ENCODE results near the gene TPD52L1. TPM values are rescaled to one million over a fixed set of nuclear protein-coding genes. Genes with fewer than 3 reads are reported as not detected.

The TPD52L1 gene
- total and polyA plus RNA-seq, 2 of the 13 experiments (the other 11 are each of a cell fraction or from before 2014, with no cell fraction given) = 0.49 to 0.53 TPM

- no peak overlapping the region for H3K4me2 ChIP-seq (ENCODE audit: low read depth, low read length)
- ChIA-PET CTCF (ENCODE audit: low intra/inter-chr PET ratio, low total read pairs) (no interaction called here), POLR2A (no interaction called here)
- H3K9me3 ChIP-seq (ENCODE audit: low read length) = no peaks in the 10 kb centered on the region
- H3K36me3 ChIP-seq (replicated peaks in 1 of 2; ENCODE audit: control insufficient read depth in 1 of 2, insufficient read depth in 2 of 2, low read length in 2 of 2) = no peaks in the 10 kb centered on the region
- intact Hi-C loops (cut with micrococcal nuclease; ENCODE audit: unreplicated experiment) = no loop called here
- no peak for FAIRE-seq
- H3K79me2 ChIP-seq (ENCODE audit: insufficient read depth, low read length) = no peaks in the 10 kb centered on the region
- no peak for ATAC-seq
- no peak overlapping the region for H3K27ac ChIP-seq (ENCODE audit: extremely low read length, insufficient read depth, low read length)
- 13% methylated on average over 3 of the region's 3 CpGs for WGBS (ENCODE audit: low lambda C conversion rate)
- in situ Hi-C loops (cut with HindIII; ENCODE audit: extremely low pct_ligation_motif_present, low pct_unique_long_range_greater_than_20kb) = no loop called here
- H3K4me1 ChIP-seq (ENCODE audit: insufficient read depth, low read length) = peaks cover 11% of the 10 kb centered on the region
- no peak for DNase-seq (ENCODE audit: low spot score)
- no peaks in the 10 kb centered on the region for H4K20me1 ChIP-seq (ENCODE audit: insufficient read depth, low read length)
- no TSS peak for BruUV-seq (replicated peaks)
- H3K9ac ChIP-seq (ENCODE audit: insufficient read depth, low read depth, low read length) = no peak overlapping the region
- H3K27me3 ChIP-seq (ENCODE audit: control insufficient read depth in 1 of 2, insufficient read depth in 2 of 2, low read length in 2 of 2) = peaks cover 3 to 14% of the 10 kb centered on the region in 2 experiments; a peak in 3 of 5 replicates
- TF ChIP-seq ZNF382 (CRISPR knock-in tag; IDR thresholded peaks at IDR 0.05; ENCODE audit: borderline replicate concordance) (no peak), ZNF790 (CRISPR knock-in tag; IDR thresholded peaks at IDR 0.05; ENCODE audit: borderline replicate concordance) (no peak), NONO (IDR thresholded peaks at IDR 0.05) (no peak), NONO (CRISPR knock-in tag; conservative IDR thresholded peaks at IDR 0.05) (no peak), ZNF337 (CRISPR knock-in tag; IDR thresholded peaks at IDR 0.05; ENCODE audit: borderline replicate concordance, low read depth) (no peak), ARID3A (IDR thresholded peaks at IDR 0.05; ENCODE audit: low read depth, low read length) (no peak), SOX13 (IDR thresholded peaks at IDR 0.05) (no peak), SOX13 (CRISPR knock-in tag; conservative IDR thresholded peaks at IDR 0.05 in 1 of 2, IDR thresholded peaks at IDR 0.05 in 1 of 2) (no peak), TAF15 (IDR thresholded peaks at IDR 0.05; ENCODE audit: low read depth, low read length, poor library complexity, severe bottlenecking) (no peak)
- H3K4me3 ChIP-seq (replicated peaks in 1 of 3; ENCODE audit: insufficient read depth in 1 of 3, low read depth in 2 of 3, low read length in 3 of 3) = no peak overlapping the region
- no peak overlapping the region for H2AFZ ChIP-seq (ENCODE audit: low read length)
Observed at GRCh38 chr6:125157280-125157679, 3.7 kb downstream of the TPD52L1 start.
